Measurements from ENCODE around the gene POU2AF3. TPM values are rescaled to one million over a fixed set of nuclear protein-coding genes. Genes with fewer than 3 reads are reported as not detected.

The POU2AF3 gene
- total RNA-seq, 1 experiment from 2014 or later, result not detected

- POLR2A ChIA-PET, result no interaction called here
- Mint-ChIP-seq H3K9me3 (ENCODE audit: unreplicated experiment) (no peaks in the 10 kb centered on the region), H3K4me3 (ENCODE audit: unreplicated experiment) (no peak overlapping the region), H3K27ac (ENCODE audit: low read depth, unreplicated experiment) (no peak overlapping the region), H3K27me3 (ENCODE audit: insufficient read depth, unreplicated experiment) (peaks cover 47% of the 10 kb centered on the region), H3K36me3 (ENCODE audit: insufficient read depth, unreplicated experiment) (no peaks in the 10 kb centered on the region), H3K4me1 (ENCODE audit: insufficient read depth, unreplicated experiment) (no peaks in the 10 kb centered on the region)
- TF ChIP-seq, protein P1, sequence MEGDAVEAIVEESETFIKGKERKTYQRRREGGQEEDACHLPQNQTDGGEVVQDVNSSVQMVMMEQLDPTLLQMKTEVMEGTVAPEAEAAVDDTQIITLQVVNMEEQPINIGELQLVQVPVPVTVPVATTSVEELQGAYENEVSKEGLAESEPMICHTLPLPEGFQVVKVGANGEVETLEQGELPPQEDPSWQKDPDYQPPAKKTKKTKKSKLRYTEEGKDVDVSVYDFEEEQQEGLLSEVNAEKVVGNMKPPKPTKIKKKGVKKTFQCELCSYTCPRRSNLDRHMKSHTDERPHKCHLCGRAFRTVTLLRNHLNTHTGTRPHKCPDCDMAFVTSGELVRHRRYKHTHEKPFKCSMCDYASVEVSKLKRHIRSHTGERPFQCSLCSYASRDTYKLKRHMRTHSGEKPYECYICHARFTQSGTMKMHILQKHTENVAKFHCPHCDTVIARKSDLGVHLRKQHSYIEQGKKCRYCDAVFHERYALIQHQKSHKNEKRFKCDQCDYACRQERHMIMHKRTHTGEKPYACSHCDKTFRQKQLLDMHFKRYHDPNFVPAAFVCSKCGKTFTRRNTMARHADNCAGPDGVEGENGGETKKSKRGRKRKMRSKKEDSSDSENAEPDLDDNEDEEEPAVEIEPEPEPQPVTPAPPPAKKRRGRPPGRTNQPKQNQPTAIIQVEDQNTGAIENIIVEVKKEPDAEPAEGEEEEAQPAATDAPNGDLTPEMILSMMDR (IDR thresholded peaks at IDR 0.05; ENCODE audit: unreplicated experiment), result no peak
- CTCF ChIA-PET, result interaction anchor here (0.7 to 0.8 kb wide), 2 partner anchors 83 to 171 kb away, joined by 3 read pairs; no protein-coding TSS in a partner anchor
- BruUV-seq (replicated peaks), result no TSS peak
- intact Hi-C loops (cut with micrococcal nuclease), result no loop called here
- no peak for DNase-seq (ENCODE audit: unreplicated experiment)
Measured at GRCh38 chr11:111258046-111258445, 40.3 kb upstream of the POU2AF3 start.

- no TSS peak for BruUV-seq (replicated peaks)
- TF ChIP-seq, protein P1 (IDR thresholded peaks at IDR 0.05; ENCODE audit: unreplicated experiment), result no peak
- DNase-seq (ENCODE audit: unreplicated experiment), result no peak
- no peak overlapping the region for H3K4me3 Mint-ChIP-seq (ENCODE audit: unreplicated experiment)
- H3K27ac Mint-ChIP-seq (ENCODE audit: low read depth, unreplicated experiment), result no peak overlapping the region
- intact Hi-C loops (cut with micrococcal nuclease), result no loop called here
- peaks cover 63% of the 10 kb centered on the region for H3K27me3 Mint-ChIP-seq (ENCODE audit: insufficient read depth, unreplicated experiment)
- H3K4me1 Mint-ChIP-seq (ENCODE audit: insufficient read depth, unreplicated experiment), result no peaks in the 10 kb centered on the region
- H3K9me3 Mint-ChIP-seq (ENCODE audit: unreplicated experiment), result no peaks in the 10 kb centered on the region
- no peaks in the 10 kb centered on the region for H3K36me3 Mint-ChIP-seq (ENCODE audit: insufficient read depth, unreplicated experiment)
- ChIA-PET CTCF (interaction anchor here (0.6 kb wide), 1 partner anchor 985 kb away, joined by 3 read pairs; no protein-coding TSS in a partner anchor), POLR2A (no interaction called here)
Measured at GRCh38 chr11:111259896-111260295, 38.5 kb upstream of the POU2AF3 start.

DNA sequence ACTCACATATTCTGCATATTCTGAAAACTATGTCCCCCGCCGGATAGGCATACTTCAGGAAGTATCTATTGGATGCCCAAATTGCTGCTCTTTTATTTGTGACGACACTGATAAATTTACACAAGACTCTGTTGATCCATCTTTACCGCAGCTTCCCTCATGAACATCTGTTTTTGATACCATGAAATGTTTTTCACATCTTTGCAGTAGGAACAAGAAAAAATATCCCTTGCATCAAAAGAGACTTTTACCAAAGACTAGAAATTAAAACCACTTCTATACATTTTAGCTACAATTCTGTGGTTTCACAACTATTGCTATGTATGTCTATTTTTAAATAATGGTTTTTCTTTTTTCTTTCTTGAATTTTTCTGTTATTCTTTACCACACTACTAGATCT is 37.5 kb upstream of the POU2AF3 start:
- intact Hi-C loops (cut with micrococcal nuclease), result no loop called here
- CTCF ChIA-PET, result interaction anchor here (1.3 kb wide), 1 partner anchor 22 kb away, joined by 3 read pairs; no protein-coding TSS in a partner anchor
- no peak for DNase-seq (ENCODE audit: unreplicated experiment)
- Mint-ChIP-seq H3K4me1 (ENCODE audit: insufficient read depth, unreplicated experiment) (no peaks in the 10 kb centered on the region), H3K27ac (ENCODE audit: low read depth, unreplicated experiment) (no peak overlapping the region), H3K36me3 (ENCODE audit: insufficient read depth, unreplicated experiment) (no peaks in the 10 kb centered on the region), H3K27me3 (ENCODE audit: insufficient read depth, unreplicated experiment) (peaks cover 70% of the 10 kb centered on the region), H3K4me3 (ENCODE audit: unreplicated experiment) (no peak overlapping the region), H3K9me3 (ENCODE audit: unreplicated experiment) (no peaks in the 10 kb centered on the region)
- BruUV-seq (replicated peaks), result no TSS peak
- TF ChIP-seq, protein P1 (IDR thresholded peaks at IDR 0.05; ENCODE audit: unreplicated experiment), result no peak
- POLR2A ChIA-PET, result no interaction called here

GRCh38 chr11:111264646-111265045 is 33.7 kb upstream of the POU2AF3 start:
- no peak overlapping the region for H3K4me3 Mint-ChIP-seq (ENCODE audit: unreplicated experiment)
- ChIA-PET POLR2A (no interaction called here), CTCF (interaction anchor here (0.5 kb wide), 1 partner anchor 817 kb away, joined by 3 read pairs; no protein-coding TSS in a partner anchor)
- no peak for DNase-seq (ENCODE audit: unreplicated experiment)
- H3K27ac Mint-ChIP-seq (ENCODE audit: low read depth, unreplicated experiment), result no peak overlapping the region
- peaks cover 57% of the 10 kb centered on the region for H3K27me3 Mint-ChIP-seq (ENCODE audit: insufficient read depth, unreplicated experiment)
- no peaks in the 10 kb centered on the region for H3K4me1 Mint-ChIP-seq (ENCODE audit: insufficient read depth, unreplicated experiment)
- TF ChIP-seq, protein P1 (IDR thresholded peaks at IDR 0.05; ENCODE audit: unreplicated experiment), result no peak
- no peaks in the 10 kb centered on the region for H3K9me3 Mint-ChIP-seq (ENCODE audit: unreplicated experiment)
- intact Hi-C loops (cut with micrococcal nuclease), result no loop called here
- no TSS peak for BruUV-seq (replicated peaks)
- H3K36me3 Mint-ChIP-seq (ENCODE audit: insufficient read depth, unreplicated experiment), result no peaks in the 10 kb centered on the region
